Measurements from ENCODE around the gene EVI5L.

Gene EVI5L

DNA sequence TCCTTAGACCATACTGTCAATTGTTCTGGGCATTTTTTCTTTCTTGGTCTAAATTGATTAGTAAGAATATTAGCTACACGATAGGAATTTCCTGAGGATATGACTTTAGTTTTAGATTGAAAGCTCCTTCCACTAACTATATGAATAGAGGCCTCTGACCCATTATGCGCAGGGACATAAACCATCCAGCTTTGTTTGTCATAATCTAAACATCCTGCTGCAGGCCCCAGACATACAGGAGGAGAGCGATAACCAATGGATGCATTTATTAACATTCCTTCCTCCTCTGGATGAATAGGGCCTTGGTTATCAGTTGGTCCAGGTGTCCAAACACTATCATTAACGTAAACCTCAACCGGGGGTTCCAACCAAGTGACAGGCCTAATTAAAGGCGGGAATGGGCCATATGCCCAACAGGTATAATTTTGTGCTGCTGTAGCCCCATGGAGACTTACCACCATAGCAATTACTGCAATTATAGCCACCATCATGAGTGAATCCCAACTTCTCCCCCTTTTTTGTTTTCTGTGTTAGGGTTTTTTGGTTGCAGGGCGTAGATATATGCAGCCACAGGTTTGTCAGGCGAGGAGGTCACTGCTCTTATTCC lies 34.4 kb upstream of the EVI5L start:
- no peak overlapping the region for H3K27ac ChIP-seq
- ChIA-PET CTCF (interaction anchor here (0.7 to 0.8 kb wide), 3 partner anchors 11 to 228 kb away, joined by 3 to 8 read pairs (median 3); no protein-coding TSS in a partner anchor), POLR2A (ENCODE audit: low non-redundant PET) (no interaction called here)
- TF ChIP-seq, protein P1, sequence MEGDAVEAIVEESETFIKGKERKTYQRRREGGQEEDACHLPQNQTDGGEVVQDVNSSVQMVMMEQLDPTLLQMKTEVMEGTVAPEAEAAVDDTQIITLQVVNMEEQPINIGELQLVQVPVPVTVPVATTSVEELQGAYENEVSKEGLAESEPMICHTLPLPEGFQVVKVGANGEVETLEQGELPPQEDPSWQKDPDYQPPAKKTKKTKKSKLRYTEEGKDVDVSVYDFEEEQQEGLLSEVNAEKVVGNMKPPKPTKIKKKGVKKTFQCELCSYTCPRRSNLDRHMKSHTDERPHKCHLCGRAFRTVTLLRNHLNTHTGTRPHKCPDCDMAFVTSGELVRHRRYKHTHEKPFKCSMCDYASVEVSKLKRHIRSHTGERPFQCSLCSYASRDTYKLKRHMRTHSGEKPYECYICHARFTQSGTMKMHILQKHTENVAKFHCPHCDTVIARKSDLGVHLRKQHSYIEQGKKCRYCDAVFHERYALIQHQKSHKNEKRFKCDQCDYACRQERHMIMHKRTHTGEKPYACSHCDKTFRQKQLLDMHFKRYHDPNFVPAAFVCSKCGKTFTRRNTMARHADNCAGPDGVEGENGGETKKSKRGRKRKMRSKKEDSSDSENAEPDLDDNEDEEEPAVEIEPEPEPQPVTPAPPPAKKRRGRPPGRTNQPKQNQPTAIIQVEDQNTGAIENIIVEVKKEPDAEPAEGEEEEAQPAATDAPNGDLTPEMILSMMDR (conservative IDR thresholded peaks at IDR 0.05; ENCODE audit: low read depth): no peak
- DNase-seq (ENCODE audit: low spot score): no peak

DNA sequence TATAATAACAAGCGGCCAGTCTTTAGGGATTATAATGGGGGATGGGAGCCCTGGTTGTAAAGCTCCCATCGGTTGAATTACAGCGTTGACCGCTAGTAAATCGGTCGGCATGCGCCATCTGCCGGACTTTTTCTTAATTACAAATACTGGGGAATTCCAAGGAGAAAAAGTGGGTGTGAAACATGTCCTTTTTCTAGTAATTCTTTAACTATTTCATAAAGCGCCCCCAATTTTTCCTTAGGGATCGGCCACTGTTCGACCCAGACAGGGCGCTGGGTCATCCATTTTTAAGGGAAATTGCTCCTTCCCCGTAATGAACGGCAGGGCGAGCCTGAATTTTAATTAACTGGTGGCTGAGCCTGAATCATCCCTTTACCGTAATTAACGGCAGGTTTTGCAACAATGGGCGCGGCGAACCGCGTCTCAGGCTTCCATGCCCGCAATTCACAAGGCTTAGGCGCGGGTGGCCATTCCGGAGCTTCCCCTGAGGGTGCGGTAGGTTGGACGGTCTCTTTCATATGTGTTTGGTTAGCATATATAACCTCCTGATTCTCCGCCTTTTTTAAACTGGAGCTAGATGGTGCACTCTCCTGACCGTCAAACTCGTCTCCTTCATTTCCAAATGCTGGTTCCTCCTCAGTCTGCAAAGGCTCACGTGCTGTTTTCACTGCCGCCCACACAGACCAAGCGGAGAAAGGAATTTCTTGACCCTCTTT lies 30.2 kb upstream of the EVI5L start:
- TF ChIP-seq, protein P1 (conservative IDR thresholded peaks at IDR 0.05; ENCODE audit: low read depth): peak; percentile 68
- CTCF ChIA-PET: interaction anchor here (0.5 to 3.6 kb wide), 32 partner anchors 10 to 697 kb away, joined by 3 to 19 read pairs (median 4); partner anchors contain the start of genes CLEC4G, STXBP2 and TRAPPC5
- peak; percentile 72 for DNase-seq (ENCODE audit: low spot score)
- H3K27ac ChIP-seq: peak overlapping the region; percentile 44; the same call in 1 of the 2 replicates
- POLR2A ChIA-PET (ENCODE audit: low non-redundant PET): interaction anchor here (0.7 kb wide), 2 partner anchors 209 to 401 kb away, joined by 3 to 6 read pairs; no protein-coding TSS in a partner anchor

DNA sequence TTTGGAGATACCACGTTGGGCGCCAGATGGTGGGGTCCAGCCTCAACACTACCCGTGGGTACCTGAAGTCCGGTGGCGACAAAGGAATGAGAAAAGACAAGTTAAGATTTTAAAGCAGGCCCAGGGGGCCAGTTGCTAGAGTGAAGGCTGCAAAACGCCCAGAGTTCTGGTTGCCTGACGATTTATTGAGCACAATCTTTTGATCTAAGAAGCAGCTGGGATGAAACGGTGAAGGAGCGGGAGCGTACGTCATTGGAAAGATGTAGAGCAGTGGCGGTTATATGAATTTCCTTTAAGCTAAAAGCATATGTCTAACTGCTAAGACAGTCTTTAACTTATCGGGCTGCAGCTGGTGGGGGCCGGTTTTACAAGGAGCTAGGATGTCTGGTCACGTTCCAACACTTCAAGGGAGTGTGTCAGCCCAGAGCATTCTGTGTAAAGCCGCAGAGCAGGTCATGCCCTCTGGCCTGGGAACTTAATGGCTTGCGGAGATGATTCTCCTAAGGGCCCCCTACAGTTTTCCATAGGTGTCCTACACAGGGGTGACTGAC lies 28.9 kb upstream of the EVI5L start:
- no peak overlapping the region for H3K27ac ChIP-seq
- TF ChIP-seq, protein P1 (conservative IDR thresholded peaks at IDR 0.05; ENCODE audit: low read depth): no peak
- no peak for DNase-seq (ENCODE audit: low spot score)
- ChIA-PET POLR2A (ENCODE audit: low non-redundant PET) (no interaction called here), CTCF (interaction anchor here (0.8 to 3.6 kb wide), 4 partner anchors 68 to 233 kb away, joined by 3 to 19 read pairs (median 7); partner anchors contain the start of gene TRAPPC5)

DNA sequence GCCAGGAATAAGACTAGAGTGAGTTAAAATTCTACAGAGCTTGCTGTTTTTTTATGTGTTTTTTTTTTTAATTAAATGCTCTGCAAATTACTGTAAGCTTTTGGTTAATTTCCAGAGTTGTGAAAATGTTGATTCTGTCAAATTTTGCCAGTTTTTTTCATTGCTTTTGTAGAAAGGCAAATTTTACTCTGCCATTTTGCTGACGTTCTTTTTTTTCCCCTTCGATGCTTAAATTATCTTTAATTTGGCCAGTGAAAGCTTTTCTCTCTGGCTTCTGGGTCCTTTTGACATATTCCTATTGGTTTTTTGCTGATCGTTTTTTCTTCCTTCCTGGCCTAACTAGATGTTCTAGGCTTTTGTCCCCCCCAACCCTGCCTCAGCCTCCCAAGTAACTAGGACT lies 23.8 kb upstream of the EVI5L start:
- DNase-seq (ENCODE audit: low spot score): no peak
- POLR2A ChIA-PET (ENCODE audit: low non-redundant PET): interaction anchor here (0.6 kb wide), 1 partner anchor 25 kb away, joined by 3 read pairs; no protein-coding TSS in a partner anchor
- TF ChIP-seq, protein P1 (conservative IDR thresholded peaks at IDR 0.05; ENCODE audit: low read depth): no peak
- CTCF ChIA-PET: interaction anchor here (0.9 kb wide), 1 partner anchor 11 kb away, joined by 8 read pairs; no protein-coding TSS in a partner anchor
- no peak overlapping the region for H3K27ac ChIP-seq

DNA sequence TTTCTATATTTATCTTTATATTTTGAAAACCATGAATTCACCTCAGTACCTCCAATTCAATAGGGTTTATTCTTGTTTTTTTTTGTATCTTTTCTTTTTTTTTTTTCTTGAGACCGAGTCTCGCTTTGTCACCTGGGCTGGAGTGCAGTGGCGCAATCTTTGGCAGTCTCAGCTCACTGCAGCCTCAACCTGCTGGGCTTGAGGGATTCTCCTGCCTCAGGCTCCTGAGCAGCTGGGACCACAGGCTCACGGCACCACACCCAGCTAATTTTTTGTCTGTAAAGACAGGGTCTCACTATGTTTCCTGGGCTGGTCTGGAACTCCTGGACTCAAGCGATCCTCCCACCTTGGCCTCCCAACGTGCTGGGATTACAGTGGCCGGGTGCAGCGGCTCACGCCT lies 23.1 kb upstream of the EVI5L start:
- H3K27ac ChIP-seq: no peak overlapping the region
- POLR2A ChIA-PET (ENCODE audit: low non-redundant PET): no interaction called here
- CTCF ChIA-PET: interaction anchor here (0.9 kb wide), 1 partner anchor 12 kb away, joined by 8 read pairs; no protein-coding TSS in a partner anchor
- DNase-seq (ENCODE audit: low spot score): no peak
- TF ChIP-seq, protein P1 (conservative IDR thresholded peaks at IDR 0.05; ENCODE audit: low read depth): no peak

DNA sequence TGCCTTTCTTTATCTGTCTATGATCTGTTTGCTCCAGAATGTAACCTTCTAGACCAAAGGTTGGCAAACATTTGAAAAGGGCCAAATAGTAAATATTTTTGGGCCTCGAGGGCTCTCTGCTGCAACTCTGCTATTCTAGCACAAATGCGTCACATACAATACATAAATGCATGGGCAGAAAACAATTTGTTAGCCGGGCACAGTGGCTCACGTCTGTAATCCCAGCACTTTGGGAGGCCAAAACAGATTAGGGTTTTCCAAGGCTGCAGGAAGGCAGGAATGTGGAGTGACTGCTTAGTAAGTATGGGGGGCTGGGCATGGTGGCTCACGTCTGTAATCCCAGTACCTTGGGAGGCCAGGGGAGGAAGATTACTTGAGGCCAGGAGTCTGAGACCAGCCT lies 21.9 kb upstream of the EVI5L start:
- CTCF ChIA-PET: interaction anchor here (0.7 kb wide), 1 partner anchor 9 kb away, joined by 3 read pairs; no protein-coding TSS in a partner anchor
- POLR2A ChIA-PET (ENCODE audit: low non-redundant PET): no interaction called here
- TF ChIP-seq, protein P1 (conservative IDR thresholded peaks at IDR 0.05; ENCODE audit: low read depth): no peak
- H3K27ac ChIP-seq: no peak overlapping the region
- no peak for DNase-seq (ENCODE audit: low spot score)

Data from RWPE1 (cell line).